PC-3 (cell line): ENCODE results near the gene LTC4S.

ENCODE experiments used
- EZH2 ChIP-seq: fragments of 300-600 bp; sonication (generic); IDR thresholded peaks from one replicate; pipeline ENCODE4 v1.6.1; 2017; ENCODE audit warnings: antibody characterized with exemption, mild to moderate bottlenecking, low read length; ENCODE audit not compliant: unreplicated experiment
- EZH2phosphoT487 ChIP-seq: fragments of 300-600 bp; sonication (generic); IDR thresholded peaks from 2 replicates; pipeline ENCODE4 v1.6.1; 2018; ENCODE audit warnings: mild to moderate bottlenecking, antibody characterized with exemption, low read length, borderline replicate concordance
- TF ChIP-seq, protein P1 (sequence below): fragments of 300-600 bp; sonication (generic); conservative IDR thresholded peaks from 2 replicates; pipeline ENCODE4 v1.5.1; 2017; ENCODE audit warnings: antibody characterized with exemption, low read depth, mild to moderate bottlenecking, low read length

DNA sequence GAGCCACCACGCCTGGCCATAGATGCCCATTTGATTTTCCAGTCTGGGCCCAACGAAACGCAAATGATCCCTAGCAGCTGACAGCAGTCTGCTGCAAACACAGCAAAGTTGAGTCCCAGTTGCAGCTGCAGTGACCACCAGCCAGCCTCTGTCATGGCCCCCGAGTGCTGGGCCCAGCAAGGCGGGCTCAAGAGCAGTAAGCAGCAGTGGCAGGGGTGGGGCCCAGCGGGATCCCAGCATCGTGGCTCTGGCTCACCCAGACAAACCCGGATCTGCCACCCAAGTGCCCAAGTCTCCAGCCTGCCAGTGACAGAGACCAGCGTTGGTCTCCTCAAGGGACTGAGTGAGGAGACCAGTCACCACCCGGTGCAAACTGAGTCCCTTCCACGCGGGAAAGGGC, 6.9 kb upstream of the LTC4S start:
- TF ChIP-seq, protein P1, sequence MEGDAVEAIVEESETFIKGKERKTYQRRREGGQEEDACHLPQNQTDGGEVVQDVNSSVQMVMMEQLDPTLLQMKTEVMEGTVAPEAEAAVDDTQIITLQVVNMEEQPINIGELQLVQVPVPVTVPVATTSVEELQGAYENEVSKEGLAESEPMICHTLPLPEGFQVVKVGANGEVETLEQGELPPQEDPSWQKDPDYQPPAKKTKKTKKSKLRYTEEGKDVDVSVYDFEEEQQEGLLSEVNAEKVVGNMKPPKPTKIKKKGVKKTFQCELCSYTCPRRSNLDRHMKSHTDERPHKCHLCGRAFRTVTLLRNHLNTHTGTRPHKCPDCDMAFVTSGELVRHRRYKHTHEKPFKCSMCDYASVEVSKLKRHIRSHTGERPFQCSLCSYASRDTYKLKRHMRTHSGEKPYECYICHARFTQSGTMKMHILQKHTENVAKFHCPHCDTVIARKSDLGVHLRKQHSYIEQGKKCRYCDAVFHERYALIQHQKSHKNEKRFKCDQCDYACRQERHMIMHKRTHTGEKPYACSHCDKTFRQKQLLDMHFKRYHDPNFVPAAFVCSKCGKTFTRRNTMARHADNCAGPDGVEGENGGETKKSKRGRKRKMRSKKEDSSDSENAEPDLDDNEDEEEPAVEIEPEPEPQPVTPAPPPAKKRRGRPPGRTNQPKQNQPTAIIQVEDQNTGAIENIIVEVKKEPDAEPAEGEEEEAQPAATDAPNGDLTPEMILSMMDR: no peak
- TF ChIP-seq EZH2 (no peak), EZH2phosphoT487 (no peak)
